Uterus (tissue), 4 donors: ENCODE data around the gene LSM14A. TPM values are rescaled to one million over a fixed set of nuclear protein-coding genes. Genes with fewer than 3 reads are reported as not detected.
"Not testable (repeated sequence)": the region's sequence is repeated elsewhere in the genome, so short reads cannot be mapped to it uniquely, and the experiment has no call there.

ENCODE experiments used
- DNase-seq, 2 donors: peaks; one replicate each; pipeline ENCODE4 v3.0.0-alpha.2; 2019 to 2020
- H3K27ac ChIP-seq, 2 donors: fragments of 200-600 bp; sonication (generic); 1 replicate in 1 of 2; 2 replicates in 1 of 2; pipeline ENCODE4 v1.5.1; 2016 to 2018
- H3K27me3 ChIP-seq, 2 donors: fragments of 200-600 bp; sonication (generic); one replicate each; pipeline ENCODE4 v1.5.1; 2018 to 2019; ENCODE audit warnings: control low read depth in 1 of 2
- H3K36me3 ChIP-seq, 2 donors: fragments of 200-600 bp; sonication (generic); one replicate each; pipeline ENCODE4 v1.5.1; 2019; ENCODE audit warnings: control low read depth in 1 of 2
- H3K4me1 ChIP-seq, 2 donors: fragments of 200-600 bp; sonication (generic); one replicate each; pipeline ENCODE4 v1.5.1; 2018 to 2019; ENCODE audit warnings: control low read depth in 1 of 2
- H3K4me3 ChIP-seq, 2 donors: fragments of 200-600 bp; sonication (generic); 1 replicate in 1 of 2; 2 replicates in 1 of 2; pipeline ENCODE4 v1.5.1; 2018 to 2019; ENCODE audit warnings: mild to moderate bottlenecking in 1 of 2
- H3K9me3 ChIP-seq, 2 donors: fragments of 200-600 bp; sonication (generic); one replicate each; pipeline ENCODE4 v1.5.1; 2019; ENCODE audit warnings: control low read depth in 1 of 2
- CTCF ChIP-seq, 4 experiments: fragments of 200-600 bp in 2 of 4; fragments of 450-650 bp in 2 of 4; sonication (generic) in 2 of 4; IDR thresholded peaks; one replicate each; pipeline ENCODE4 v1.5.1; 2016 to 2019; ENCODE audit warnings: antibody characterized with exemption in 4 of 4, mild to moderate bottlenecking in 2 of 4, moderate library complexity in 1 of 4
- POLR2A ChIP-seq, 2 donors: fragments of 450-650 bp; IDR thresholded peaks; one replicate each; pipeline ENCODE4 v1.6.1; 2016; ENCODE audit warnings: antibody characterized with exemption in 2 of 2, mild to moderate bottlenecking in 1 of 2, moderate library complexity in 1 of 2
- intact Hi-C: fragments of 100-400 bp; cut with DNase I; formaldehyde crosslinking; loops from one replicate; pipeline ENCODE4 v1.15.1; 2023; ENCODE audit warnings: low total_unique reads
- total RNA-seq, 4 donors: library from RNA; depleted of rRNA in 3 of 4; stranded (reverse); fragments of >200 nt in 3 of 4; gene quantifications; one replicate each; pipeline versions ENCODE4 v1.1.0 to v1.2.4, GENCODE V29; 2014 to 2023
- donor health status: DM: yes; HTN: yes; CAD: no.

The LSM14A gene
- total RNA-seq, 4 donors from 2014 or later: 57.1 to 161 (median 119) TPM

GRCh38 chr19:34215006-34215665 lies 42.8 kb downstream of the LSM14A start:
- H3K27ac ChIP-seq: no peak overlapping the region
- no peaks in the 10 kb centered on the region for H3K4me1 ChIP-seq
- H3K36me3 ChIP-seq: no peaks in the 10 kb centered on the region
- H3K4me3 ChIP-seq: no peak overlapping the region
- H3K9me3 ChIP-seq: no peaks in the 10 kb centered on the region
- DNase-seq: no peak
- no peak for TF ChIP-seq CTCF (IDR thresholded peaks at IDR 0.05)
- no peak for TF ChIP-seq POLR2A (IDR thresholded peaks at IDR 0.05)
- intact Hi-C loops: no loop called here
- no peaks in the 10 kb centered on the region for H3K27me3 ChIP-seq

- intact Hi-C loops: no loop called here
- no peak overlapping the region for H3K27ac ChIP-seq
- no peak overlapping the region for H3K4me3 ChIP-seq
- H3K36me3 ChIP-seq: no peaks in the 10 kb centered on the region
- no peaks in the 10 kb centered on the region for H3K27me3 ChIP-seq
- H3K9me3 ChIP-seq: no peaks in the 10 kb centered on the region
- TF ChIP-seq CTCF (IDR thresholded peaks at IDR 0.05): no peak
- TF ChIP-seq POLR2A (IDR thresholded peaks at IDR 0.05): no peak
- no peaks in the 10 kb centered on the region for H3K4me1 ChIP-seq
- DNase-seq: no peak
Measured at GRCh38 chr19:34215666-34216038, 43.3 kb downstream of the LSM14A start.

GRCh38 chr19:34216745-34217219 lies 44.5 kb downstream of the LSM14A start:
- H3K4me3 ChIP-seq, intact Hi-C loops, H3K27ac ChIP-seq, H3K36me3 ChIP-seq, H3K27me3 ChIP-seq, DNase-seq, H3K4me1 ChIP-seq, H3K9me3 ChIP-seq: not testable (repeated sequence)

- TF ChIP-seq POLR2A (IDR thresholded peaks at IDR 0.05) (no peak), CTCF (IDR thresholded peaks at IDR 0.05) (no peak)
- H3K9me3 ChIP-seq: no peaks in the 10 kb centered on the region
- intact Hi-C loops: no loop called here
- DNase-seq: peak; percentile 17 to 29
- H3K27me3 ChIP-seq: no peaks in the 10 kb centered on the region
- no peaks in the 10 kb centered on the region for H3K4me1 ChIP-seq
- H3K27ac ChIP-seq: peak overlapping the region; percentile 31 to 39
- H3K36me3 ChIP-seq: no peaks in the 10 kb centered on the region
- H3K4me3 ChIP-seq: no peak overlapping the region
Measured at GRCh38 chr19:34217952-34218817, 45.9 kb downstream of the LSM14A start.

GRCh38 chr19:34218818-34219164 lies 46.5 kb downstream of the LSM14A start:
- no peaks in the 10 kb centered on the region for H3K4me1 ChIP-seq
- no peaks in the 10 kb centered on the region for H3K36me3 ChIP-seq
- no peaks in the 10 kb centered on the region for H3K9me3 ChIP-seq
- no peak for TF ChIP-seq CTCF (IDR thresholded peaks at IDR 0.05)
- TF ChIP-seq POLR2A (IDR thresholded peaks at IDR 0.05): no peak
- intact Hi-C loops: no loop called here
- H3K27ac ChIP-seq: peak overlapping the region in 1 of 2 donors; percentile 39
- no peaks in the 10 kb centered on the region for H3K27me3 ChIP-seq
- DNase-seq: no peak
- no peak overlapping the region for H3K4me3 ChIP-seq
